ENCODE results near the gene INO80E. TPM values are rescaled to one million over a fixed set of nuclear protein-coding genes. Genes with fewer than 3 reads are reported as not detected.
"Not testable (repeated sequence)": the region's sequence is repeated elsewhere in the genome, so short reads cannot be mapped to it uniquely, and the experiment has no call there.

INO80E gene
- total RNA-seq, 1 donor from 2014 or later, result 71.4 TPM

- peaks cover 17% of the 10 kb centered on the region for H3K4me1 Mint-ChIP-seq (ENCODE audit: low read depth, unreplicated experiment)
- H3K27ac Mint-ChIP-seq (ENCODE audit: unreplicated experiment), result no peak overlapping the region
- peaks cover 3% of the 10 kb centered on the region for H3K9me3 Mint-ChIP-seq (ENCODE audit: unreplicated experiment)
- H3K4me3 Mint-ChIP-seq (ENCODE audit: unreplicated experiment), result no peak overlapping the region
- DNase-seq, result no peak
- TF ChIP-seq, protein P1, sequence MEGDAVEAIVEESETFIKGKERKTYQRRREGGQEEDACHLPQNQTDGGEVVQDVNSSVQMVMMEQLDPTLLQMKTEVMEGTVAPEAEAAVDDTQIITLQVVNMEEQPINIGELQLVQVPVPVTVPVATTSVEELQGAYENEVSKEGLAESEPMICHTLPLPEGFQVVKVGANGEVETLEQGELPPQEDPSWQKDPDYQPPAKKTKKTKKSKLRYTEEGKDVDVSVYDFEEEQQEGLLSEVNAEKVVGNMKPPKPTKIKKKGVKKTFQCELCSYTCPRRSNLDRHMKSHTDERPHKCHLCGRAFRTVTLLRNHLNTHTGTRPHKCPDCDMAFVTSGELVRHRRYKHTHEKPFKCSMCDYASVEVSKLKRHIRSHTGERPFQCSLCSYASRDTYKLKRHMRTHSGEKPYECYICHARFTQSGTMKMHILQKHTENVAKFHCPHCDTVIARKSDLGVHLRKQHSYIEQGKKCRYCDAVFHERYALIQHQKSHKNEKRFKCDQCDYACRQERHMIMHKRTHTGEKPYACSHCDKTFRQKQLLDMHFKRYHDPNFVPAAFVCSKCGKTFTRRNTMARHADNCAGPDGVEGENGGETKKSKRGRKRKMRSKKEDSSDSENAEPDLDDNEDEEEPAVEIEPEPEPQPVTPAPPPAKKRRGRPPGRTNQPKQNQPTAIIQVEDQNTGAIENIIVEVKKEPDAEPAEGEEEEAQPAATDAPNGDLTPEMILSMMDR (IDR thresholded peaks at IDR 0.05; ENCODE audit: partially characterized antibody, unreplicated experiment), result no peak
- no peaks in the 10 kb centered on the region for H3K36me3 Mint-ChIP-seq (ENCODE audit: unreplicated experiment)
- peaks cover 9% of the 10 kb centered on the region for H3K27me3 Mint-ChIP-seq (ENCODE audit: unreplicated experiment)
Measured at GRCh38 chr16:30033270-30033669, 37.2 kb downstream of the INO80E start.

- TF ChIP-seq, protein P1 (IDR thresholded peaks at IDR 0.05; ENCODE audit: partially characterized antibody, unreplicated experiment), result no peak
- Mint-ChIP-seq H3K9me3 (ENCODE audit: unreplicated experiment) (peaks cover 2% of the 10 kb centered on the region), H3K27me3 (ENCODE audit: unreplicated experiment) (peaks cover 3% of the 10 kb centered on the region), H3K36me3 (ENCODE audit: unreplicated experiment) (no peaks in the 10 kb centered on the region), H3K4me1 (ENCODE audit: low read depth, unreplicated experiment) (peaks cover 2% of the 10 kb centered on the region), H3K27ac (ENCODE audit: unreplicated experiment) (no peak overlapping the region), H3K4me3 (ENCODE audit: unreplicated experiment) (no peak overlapping the region)
- DNase-seq, result no peak
Measured at GRCh38 chr16:30040221-30040620, 44.2 kb downstream of the INO80E start.

DNA sequence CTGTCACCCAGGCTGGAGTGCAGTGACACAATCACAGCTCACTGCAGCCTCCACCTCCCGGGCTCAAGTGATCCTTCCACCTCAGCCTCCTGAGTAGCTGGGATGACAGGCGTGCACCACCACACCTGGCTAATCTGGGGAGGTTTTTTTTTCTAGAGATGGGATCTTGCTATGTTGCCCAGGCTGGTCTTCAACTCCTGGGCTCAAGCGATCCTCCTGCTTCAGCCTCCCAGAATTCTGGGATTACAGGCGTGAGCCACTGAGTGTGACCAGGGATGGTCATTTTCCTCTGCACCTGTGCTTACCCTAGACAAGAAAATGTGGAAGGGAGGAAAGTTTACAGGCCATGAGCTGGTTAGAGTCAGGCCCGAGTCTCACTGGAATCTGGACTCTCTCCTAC lies 44.6 kb downstream of the INO80E start:
- H3K27ac Mint-ChIP-seq (ENCODE audit: unreplicated experiment); H3K36me3 Mint-ChIP-seq (ENCODE audit: unreplicated experiment); H3K27me3 Mint-ChIP-seq (ENCODE audit: unreplicated experiment); H3K9me3 Mint-ChIP-seq (ENCODE audit: unreplicated experiment); H3K4me1 Mint-ChIP-seq (ENCODE audit: low read depth, unreplicated experiment); H3K4me3 Mint-ChIP-seq (ENCODE audit: unreplicated experiment); DNase-seq: not testable (repeated sequence)

GRCh38 chr16:30041841-30042240 lies 45.8 kb downstream of the INO80E start:
- DNase-seq, result no peak
- Mint-ChIP-seq H3K36me3 (ENCODE audit: unreplicated experiment) (no peaks in the 10 kb centered on the region), H3K9me3 (ENCODE audit: unreplicated experiment) (peaks cover 2% of the 10 kb centered on the region), H3K4me1 (ENCODE audit: low read depth, unreplicated experiment) (peaks cover 3% of the 10 kb centered on the region), H3K4me3 (ENCODE audit: unreplicated experiment) (no peak overlapping the region), H3K27me3 (ENCODE audit: unreplicated experiment) (peaks cover 3% of the 10 kb centered on the region), H3K27ac (ENCODE audit: unreplicated experiment) (no peak overlapping the region)
- TF ChIP-seq, protein P1 (IDR thresholded peaks at IDR 0.05; ENCODE audit: partially characterized antibody, unreplicated experiment), result peak; percentile 59

GRCh38 chr16:30046178-30046577 lies 50.1 kb downstream of the INO80E start:
- H3K27me3 Mint-ChIP-seq (ENCODE audit: unreplicated experiment), result peaks cover 3% of the 10 kb centered on the region
- H3K4me3 Mint-ChIP-seq (ENCODE audit: unreplicated experiment), result no peak overlapping the region
- no peak overlapping the region for H3K27ac Mint-ChIP-seq (ENCODE audit: unreplicated experiment)
- TF ChIP-seq, protein P1 (IDR thresholded peaks at IDR 0.05; ENCODE audit: partially characterized antibody, unreplicated experiment), result no peak
- H3K9me3 Mint-ChIP-seq (ENCODE audit: unreplicated experiment), result peaks cover 5% of the 10 kb centered on the region
- H3K36me3 Mint-ChIP-seq (ENCODE audit: unreplicated experiment), result no peaks in the 10 kb centered on the region
- DNase-seq, result no peak
- peaks cover 2% of the 10 kb centered on the region for H3K4me1 Mint-ChIP-seq (ENCODE audit: low read depth, unreplicated experiment)

- Mint-ChIP-seq H3K36me3 (ENCODE audit: unreplicated experiment) (no peaks in the 10 kb centered on the region), H3K4me1 (ENCODE audit: low read depth, unreplicated experiment) (peaks cover 2% of the 10 kb centered on the region), H3K27ac (ENCODE audit: unreplicated experiment) (no peak overlapping the region)
Measured at GRCh38 chr16:30046588-30046987, 50.5 kb downstream of the INO80E start.

More at GRCh38 chr16:30046588-30046987, 50.5 kb downstream of the INO80E start:
- Mint-ChIP-seq H3K27me3 (ENCODE audit: unreplicated experiment) (peaks cover 3% of the 10 kb centered on the region), H3K9me3 (ENCODE audit: unreplicated experiment) (peaks cover 5% of the 10 kb centered on the region), H3K4me3 (ENCODE audit: unreplicated experiment) (no peak overlapping the region)
- TF ChIP-seq, protein P1 (IDR thresholded peaks at IDR 0.05; ENCODE audit: partially characterized antibody, unreplicated experiment), result no peak
- DNase-seq, result no peak
